GM12875 (cell line): ENCODE data around the gene ZNF560.
A peak's percentile ranks its signal among the peaks of the same experiment; 100 is the strongest.
"Not testable (repeated sequence)": the region's sequence is repeated elsewhere in the genome, so short reads cannot be mapped to it uniquely, and the experiment has no call there.

Experiments used
- H3K4me3 ChIP-seq: one replicate; pipeline ENCODE4 v1.5.1; 2011; ENCODE audit warnings: low read depth, low read length, control low read depth
- CTCF ChIP-seq: IDR thresholded peaks from 2 replicates; pipeline ENCODE4 v1.5.1; 2011; ENCODE audit warnings: low read depth, mild to moderate bottlenecking, control low read depth, inconsistent platforms, low read length, moderate library complexity, borderline replicate concordance; ENCODE audit not compliant: insufficient read depth

Gene ZNF560

GRCh38 chr19:9498183-9498902 lies at the start of gene ZNF560:
Gene ZNF560, minus strand, starts transcription at chr19:9498616. Its CDS starts 23,303 bp downstream, at chr19:9475313.
- no peak within 1 kb of the TSS for H3K4me3 ChIP-seq
- no peak for TF ChIP-seq CTCF

GRCh38 chr19:9547870-9548269 lies 49.5 kb upstream of the ZNF560 start:
- no peak overlapping the region for H3K4me3 ChIP-seq

GRCh38 chr19:9541281-9541680 lies 42.9 kb upstream of the ZNF560 start:
- H3K4me3 ChIP-seq: not testable (repeated sequence)

More at GRCh38 chr19:9547870-9548269, 49.5 kb upstream of the ZNF560 start:
- TF ChIP-seq CTCF: no peak

GRCh38 chr19:9539921-9540320 lies 41.5 kb upstream of the ZNF560 start:
- not testable (repeated sequence) for H3K4me3 ChIP-seq

- not testable (repeated sequence) for H3K4me3 ChIP-seq
Measured at GRCh38 chr19:9539201-9539600, 40.8 kb upstream of the ZNF560 start.

GRCh38 chr19:9538183-9539058 lies 40.0 kb upstream of the ZNF560 start, which contains the start of gene ZNF426:
Gene ZNF426, minus strand, starts transcription at chr19:9538645. Its CDS starts 2,413 bp downstream, at chr19:9536232.
- peak within 1 kb of the TSS; percentile 63 for H3K4me3 ChIP-seq
- TF ChIP-seq CTCF: no peak

- no peak overlapping the region for H3K4me3 ChIP-seq
- TF ChIP-seq CTCF: no peak
Measured at GRCh38 chr19:9535934-9536333, 37.5 kb upstream of the ZNF560 start.

- no peak for TF ChIP-seq CTCF
- H3K4me3 ChIP-seq: no peak overlapping the region
Measured at GRCh38 chr19:9531933-9532332, 33.5 kb upstream of the ZNF560 start.
